Upper lobe of left lung (tissue), 4 donors: Measurements from ENCODE around the gene LEKR1.

Experiments
- CTCF ChIP-seq, 6 experiments: fragments of 450-650 bp in 4 of 6; fragments of 200-600 bp in 2 of 6; sonication (generic) in 2 of 6; IDR thresholded peaks; one replicate each; pipeline ENCODE4 v1.5.1; 2016 to 2019; ENCODE audit warnings: antibody characterized with exemption in 6 of 6
- POLR2A ChIP-seq, 4 donors: fragments of 450-650 bp; IDR thresholded peaks; one replicate each; pipeline ENCODE4 v1.5.1; 2016 to 2017; ENCODE audit warnings: antibody characterized with exemption in 4 of 4, mild to moderate bottlenecking in 2 of 4

GRCh38 chr3:156782921-156783320 is 43.2 kb upstream of the LEKR1 start:
- TF ChIP-seq POLR2A (IDR thresholded peaks at IDR 0.05) = no peak
- TF ChIP-seq CTCF (IDR thresholded peaks at IDR 0.05) = no peak
